Effector memory CD4-positive, alpha-beta T cell (primary cell): ENCODE results near the gene FRMD4B.

Experiments used
- DNase-seq, 3 donors: peaks; one replicate each; pipeline ENCODE4 v3.0.0-alpha.2; 2020
- H3K27ac ChIP-seq: 2 replicates; pipeline ENCODE4 v1.7.0; 2013; ENCODE audit warnings: mild to moderate bottlenecking, low read length, moderate library complexity; ENCODE audit not compliant: insufficient read depth, poor library complexity, severe bottlenecking
- H3K27me3 ChIP-seq: replicated peaks from 2 replicates; pipeline ENCODE4 v1.7.0; 2013; ENCODE audit warnings: mild to moderate bottlenecking, low read length; ENCODE audit not compliant: insufficient read depth, control insufficient read depth, poor library complexity, severe bottlenecking
- H3K36me3 ChIP-seq: 2 replicates; pipeline ENCODE4 v1.7.0; 2013; ENCODE audit warnings: mild to moderate bottlenecking, low read length, moderate library complexity; ENCODE audit not compliant: control insufficient read depth, insufficient read depth
- H3K4me1 ChIP-seq: 2 replicates; pipeline ENCODE4 v1.7.0; 2013; ENCODE audit warnings: low read length, mild to moderate bottlenecking; ENCODE audit not compliant: control insufficient read depth, insufficient read depth, poor library complexity, severe bottlenecking
- H3K4me3 ChIP-seq: 2 replicates; pipeline ENCODE4 v1.7.0; 2013; ENCODE audit warnings: low read length, low read depth, mild to moderate bottlenecking; ENCODE audit not compliant: insufficient read depth, poor library complexity, severe bottlenecking
- H3K9me3 ChIP-seq: 2 replicates; pipeline ENCODE4 v1.7.0; 2013; ENCODE audit warnings: mild to moderate bottlenecking, low read length, moderate library complexity; ENCODE audit not compliant: control insufficient read depth

The FRMD4B gene

GRCh38 chr3:69130689-69131088 lies 255.2 kb downstream of the FRMD4B start:
- H3K4me1 ChIP-seq = no peaks in the 10 kb centered on the region
- H3K4me3 ChIP-seq = no peak overlapping the region
- DNase-seq = no peak
- H3K36me3 ChIP-seq = no peaks in the 10 kb centered on the region
- H3K27ac ChIP-seq = no peak overlapping the region
- no peaks in the 10 kb centered on the region for H3K9me3 ChIP-seq
- no peaks in the 10 kb centered on the region for H3K27me3 ChIP-seq

GRCh38 chr3:69129531-69129930 lies 256.4 kb downstream of the FRMD4B start:
- no peaks in the 10 kb centered on the region for H3K4me1 ChIP-seq
- no peak overlapping the region for H3K27ac ChIP-seq
- DNase-seq = no peak
- H3K4me3 ChIP-seq = no peak overlapping the region
- no peaks in the 10 kb centered on the region for H3K27me3 ChIP-seq
- no peaks in the 10 kb centered on the region for H3K36me3 ChIP-seq
- H3K9me3 ChIP-seq = no peaks in the 10 kb centered on the region

- H3K27ac ChIP-seq = no peak overlapping the region
Observed at GRCh38 chr3:69128509-69128908, 257.4 kb downstream of the FRMD4B start.

GRCh38 chr3:69126999-69127398 lies 258.9 kb downstream of the FRMD4B start:
- Histone ChIP-seq H3K9me3 (no peaks in the 10 kb centered on the region), H3K4me3 (no peak overlapping the region), H3K27ac (no peak overlapping the region), H3K36me3 (no peaks in the 10 kb centered on the region), H3K4me1 (no peaks in the 10 kb centered on the region), H3K27me3 (no peaks in the 10 kb centered on the region)
- no peak for DNase-seq

More at GRCh38 chr3:69128509-69128908, 257.4 kb downstream of the FRMD4B start:
- H3K4me1 ChIP-seq = no peaks in the 10 kb centered on the region
- H3K36me3 ChIP-seq = no peaks in the 10 kb centered on the region
- H3K9me3 ChIP-seq = no peaks in the 10 kb centered on the region
- no peak overlapping the region for H3K4me3 ChIP-seq
- DNase-seq = no peak
- H3K27me3 ChIP-seq = no peaks in the 10 kb centered on the region

- Histone ChIP-seq H3K9me3 (no peaks in the 10 kb centered on the region), H3K4me1 (no peaks in the 10 kb centered on the region), H3K36me3 (no peaks in the 10 kb centered on the region), H3K27me3 (no peaks in the 10 kb centered on the region), H3K4me3 (no peak overlapping the region), H3K27ac (no peak overlapping the region)
- DNase-seq = no peak
Observed at GRCh38 chr3:69126216-69126615, 259.7 kb downstream of the FRMD4B start.

GRCh38 chr3:69122403-69122802 lies 263.5 kb downstream of the FRMD4B start, which contains the start of gene LMOD3:
Gene LMOD3, minus strand, starts transcription at chr3:69122595. Its CDS starts 209 bp downstream, at chr3:69122386.
- H3K9me3 ChIP-seq = no peaks in the 10 kb centered on the region
- H3K27me3 ChIP-seq = no peaks in the 10 kb centered on the region
- DNase-seq = no peak
- H3K27ac ChIP-seq = no peak within 1 kb of the TSS
- no peaks in the 10 kb centered on the region for H3K4me1 ChIP-seq
- no peak within 1 kb of the TSS for H3K4me3 ChIP-seq
- H3K36me3 ChIP-seq = no peaks in the 10 kb centered on the region

GRCh38 chr3:69121950-69122349 lies 263.9 kb downstream of the FRMD4B start:
- no peak overlapping the region for H3K27ac ChIP-seq
- H3K4me1 ChIP-seq = no peaks in the 10 kb centered on the region
- H3K36me3 ChIP-seq = no peaks in the 10 kb centered on the region
- H3K9me3 ChIP-seq = no peaks in the 10 kb centered on the region
- no peak for DNase-seq
- H3K27me3 ChIP-seq = no peaks in the 10 kb centered on the region
- no peak overlapping the region for H3K4me3 ChIP-seq

- Histone ChIP-seq H3K4me1 (no peaks in the 10 kb centered on the region), H3K9me3 (no peaks in the 10 kb centered on the region), H3K27ac (no peak overlapping the region), H3K4me3 (no peak overlapping the region), H3K36me3 (no peaks in the 10 kb centered on the region), H3K27me3 (no peaks in the 10 kb centered on the region)
- DNase-seq = no peak
Observed at GRCh38 chr3:69121513-69121912, 264.4 kb downstream of the FRMD4B start.

GRCh38 chr3:69120879-69121464 lies 264.9 kb downstream of the FRMD4B start:
- Histone ChIP-seq H3K27ac (no peak overlapping the region), H3K4me3 (no peak overlapping the region), H3K36me3 (no peaks in the 10 kb centered on the region), H3K4me1 (no peaks in the 10 kb centered on the region), H3K27me3 (no peaks in the 10 kb centered on the region), H3K9me3 (no peaks in the 10 kb centered on the region)
- DNase-seq = peak; percentile 47 to 69 (median 55)
